MV-4-11 (cell line): ENCODE data around the gene REG1A.

Experiments used
- DNase-seq: peaks from one replicate; lab custom pipeline; 2025; lab: John Stamatoyannopoulos, UW

REG1A gene

DNA sequence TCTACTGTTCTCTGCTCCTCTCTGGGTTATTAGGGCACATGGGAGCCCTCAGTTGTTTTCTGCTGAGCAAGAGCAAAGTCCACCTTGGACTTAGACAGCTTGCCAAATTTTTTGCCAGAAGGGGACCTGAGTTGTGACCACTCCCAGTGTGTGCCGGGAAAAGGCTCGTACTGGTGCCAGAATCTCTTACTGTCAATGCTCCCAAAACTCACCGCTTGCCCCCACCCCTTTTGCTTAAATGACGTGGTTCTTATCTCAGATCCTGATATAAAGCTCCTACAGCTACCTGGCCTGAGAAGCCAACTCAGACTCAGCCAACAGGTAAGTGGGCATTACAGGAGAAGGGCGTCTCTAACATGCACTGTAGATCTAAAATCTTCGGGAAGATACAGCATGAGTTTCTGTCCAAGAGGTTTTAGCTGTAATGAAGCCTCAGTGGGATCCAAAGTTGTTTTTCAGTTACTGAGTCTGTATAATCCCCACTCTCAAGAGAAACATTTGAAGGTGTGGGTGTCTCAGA, at the start of gene REG1A:
Gene REG1A (plus strand): TSS at position 295 of the 520 bp plus-strand sequence. CDS start 374 bp downstream, outside the sequence.
- no peak for DNase-seq

DNA sequence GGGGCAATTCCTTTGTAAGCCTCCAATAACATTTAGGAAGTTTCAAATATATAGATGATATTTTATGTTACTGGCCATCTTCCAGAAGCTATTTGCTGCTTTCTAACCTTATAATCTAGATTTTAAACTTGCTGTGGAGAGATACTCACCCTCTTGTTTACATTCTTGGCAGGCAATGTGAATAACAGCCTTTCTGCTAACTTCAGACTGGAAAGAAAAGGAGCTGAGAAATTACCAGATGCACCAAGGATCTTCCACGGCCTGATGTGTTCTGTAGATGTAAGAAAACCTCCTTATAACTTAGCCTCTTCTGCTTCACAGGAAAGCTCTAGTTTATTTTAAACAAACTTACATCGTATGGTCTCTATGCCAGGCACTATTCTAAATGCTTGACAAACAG, 49.2 kb upstream of the REG1A start:
- no peak for DNase-seq

DNA sequence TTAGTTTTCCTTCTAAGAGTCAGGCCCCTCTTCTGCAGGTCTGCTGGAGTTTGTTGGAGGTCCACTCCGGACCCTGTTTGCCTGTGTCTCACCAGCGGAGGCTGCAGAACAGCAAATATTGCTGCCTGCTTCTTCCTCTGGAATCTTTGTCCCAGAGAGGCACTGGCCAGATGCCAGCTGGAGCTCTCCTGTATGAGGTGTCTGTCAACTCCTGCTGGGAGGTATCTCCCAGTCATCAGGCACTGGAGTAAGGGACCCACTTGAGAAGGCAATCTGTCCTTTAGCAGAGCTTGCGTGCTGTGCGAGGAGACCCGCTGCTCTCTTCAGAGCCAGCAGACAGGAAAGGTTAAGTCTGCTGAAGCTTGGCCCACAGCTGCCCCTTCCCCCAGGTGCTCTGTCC, 37.3 kb upstream of the REG1A start:
- no peak for DNase-seq

DNA sequence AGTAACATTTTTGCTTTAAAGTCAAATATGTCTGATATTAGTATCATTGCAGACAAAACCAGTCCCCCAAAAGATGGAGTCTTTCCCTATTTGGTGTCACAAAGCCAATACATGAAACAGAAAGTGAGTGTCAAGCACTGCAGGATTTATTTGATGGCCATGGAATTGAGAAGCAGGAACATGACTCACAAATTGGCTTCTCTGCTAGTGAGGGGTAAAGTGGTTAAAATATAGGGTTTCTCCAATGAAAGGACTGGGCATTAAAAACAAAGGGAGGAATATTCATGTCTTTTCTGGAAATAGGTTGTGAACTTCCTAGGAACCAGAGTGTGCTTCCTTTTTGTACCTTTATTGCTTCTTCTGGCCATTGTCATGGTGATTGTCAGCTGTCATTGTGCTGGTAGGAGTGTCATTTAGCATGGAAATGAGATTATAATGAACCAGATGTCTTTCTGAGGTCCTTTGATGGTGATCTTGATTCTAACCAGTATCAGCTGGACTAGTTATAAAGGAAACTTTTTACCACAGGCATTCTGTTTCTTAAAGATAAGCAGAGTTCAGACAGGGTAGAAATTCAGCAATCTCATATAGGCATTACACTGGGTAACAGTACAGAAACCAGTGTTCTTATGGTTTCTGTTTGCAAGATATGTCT, 36.6 kb upstream of the REG1A start:
- DNase-seq, result no peak

- no peak for DNase-seq
These were observed 35.7 kb upstream of the REG1A start for GRCh38 chr2:79084495-79085135.

DNA sequence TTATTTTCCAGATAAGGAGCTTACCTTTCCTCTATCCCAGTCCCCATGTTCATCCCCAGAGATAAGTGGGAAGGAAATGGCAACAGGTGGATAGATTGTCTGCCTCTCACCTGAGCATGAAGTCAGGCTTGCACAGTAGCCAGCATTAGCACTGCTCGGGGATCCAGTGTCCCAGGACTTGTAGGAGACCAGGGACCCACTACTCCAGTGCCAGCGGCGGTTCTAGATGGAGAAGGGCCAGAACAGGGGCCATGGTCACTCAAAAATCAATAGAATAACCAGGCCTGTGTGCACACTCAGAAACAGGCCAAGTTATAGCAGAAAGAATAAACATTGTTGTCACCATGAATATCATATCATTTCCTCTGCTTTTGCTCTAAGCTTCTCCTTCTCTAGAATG, 34.9 kb upstream of the REG1A start:
- DNase-seq, result no peak

- DNase-seq, result no peak
These were observed 34.0 kb upstream of the REG1A start for GRCh38 chr2:79086255-79086654.

DNA sequence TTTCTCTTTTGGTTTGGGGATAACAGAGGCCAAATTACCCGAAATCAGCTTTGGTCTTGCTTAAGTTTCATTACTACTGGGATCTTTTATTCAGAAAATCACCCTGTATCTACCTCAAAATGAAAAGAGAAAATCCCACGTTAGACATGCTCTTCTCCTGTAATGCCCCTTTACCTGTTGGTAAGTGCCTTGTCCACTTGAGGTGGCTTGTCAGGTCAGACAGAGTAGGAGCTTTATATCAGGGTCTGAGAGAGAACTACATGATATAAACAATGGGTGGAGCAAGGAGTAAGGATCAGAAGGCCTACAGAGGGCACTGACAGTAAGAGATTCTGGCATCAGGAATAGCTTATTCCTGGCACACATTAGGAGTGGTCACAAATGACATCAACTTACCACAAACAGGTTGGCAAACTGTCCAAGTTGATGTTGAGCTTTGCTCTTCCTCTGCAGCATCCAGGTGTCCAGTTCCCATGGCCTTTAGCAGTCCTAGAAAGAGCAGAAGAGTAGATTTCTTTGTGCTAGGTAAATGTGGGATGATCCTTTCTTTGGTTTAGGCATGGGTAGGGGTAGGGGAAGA, 32.4 kb upstream of the REG1A start, which contains the start of gene REG1B:
Gene REG1B (minus strand): TSS at position 209 of the 580 bp plus-strand sequence. CDS start 381 bp downstream, outside the sequence.
- no peak for DNase-seq

DNA sequence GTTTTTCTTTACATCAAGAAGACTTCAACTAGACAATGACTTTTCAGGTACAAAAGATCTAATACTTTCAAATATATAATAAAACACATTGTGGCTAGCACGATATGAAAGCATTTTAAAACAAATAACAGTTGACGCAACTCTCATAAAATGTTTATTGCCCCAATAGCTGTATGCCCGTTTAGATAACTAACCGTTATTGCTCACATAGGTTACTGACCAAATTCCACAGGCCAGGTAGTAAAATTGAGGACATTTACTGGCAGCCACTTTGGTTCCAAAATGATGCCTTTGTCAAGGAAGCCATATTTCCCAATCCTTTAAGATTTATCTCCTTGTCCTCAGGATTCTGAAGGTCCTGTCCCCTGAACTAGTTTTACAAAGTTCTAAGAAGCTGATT, 29.6 kb upstream of the REG1A start:
- no peak for DNase-seq

DNA sequence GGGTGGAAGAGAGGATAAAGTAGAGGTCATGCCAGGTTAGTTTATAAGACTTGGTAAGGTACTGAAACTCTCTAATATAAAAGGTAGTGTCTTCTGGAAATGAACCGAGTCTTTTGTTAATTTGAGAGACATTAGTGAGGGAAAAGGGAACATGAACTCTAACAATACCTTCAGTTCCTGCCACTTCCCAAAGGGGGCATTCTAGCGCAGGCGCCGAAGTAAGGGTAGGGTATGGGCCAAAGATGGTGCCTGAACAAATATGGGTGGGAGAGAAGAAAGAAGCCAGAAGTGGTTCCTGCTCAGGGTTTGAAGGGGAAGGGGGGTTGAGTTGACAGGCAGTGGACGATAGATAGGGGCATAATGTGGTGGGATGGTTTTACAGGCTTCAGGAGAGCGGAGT, 22.4 kb upstream of the REG1A start:
- DNase-seq, result no peak

GRCh38 chr2:79099140-79099686, 21.1 kb upstream of the REG1A start:
- DNase-seq, result peak; percentile 20

DNA sequence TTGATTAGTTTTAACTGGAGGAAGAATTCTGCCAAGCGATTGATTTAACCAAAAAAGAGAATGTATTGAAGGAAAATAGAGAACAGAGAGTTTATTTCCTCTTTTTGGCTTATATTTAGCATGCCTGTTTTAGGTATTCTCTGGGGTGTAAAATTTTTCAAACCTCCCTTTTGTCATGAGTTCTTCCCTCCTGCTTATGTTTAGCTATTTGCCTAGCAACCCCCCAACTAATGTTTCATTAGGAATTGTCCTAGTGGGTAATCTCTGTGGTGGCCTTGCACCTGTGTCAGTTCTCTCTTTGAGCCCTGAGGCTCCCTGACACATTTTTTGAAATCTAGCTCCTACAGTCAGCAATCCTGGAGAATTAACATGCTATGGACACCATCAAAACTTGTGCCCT, 20.0 kb upstream of the REG1A start:
- peak; percentile 26 for DNase-seq

DNA sequence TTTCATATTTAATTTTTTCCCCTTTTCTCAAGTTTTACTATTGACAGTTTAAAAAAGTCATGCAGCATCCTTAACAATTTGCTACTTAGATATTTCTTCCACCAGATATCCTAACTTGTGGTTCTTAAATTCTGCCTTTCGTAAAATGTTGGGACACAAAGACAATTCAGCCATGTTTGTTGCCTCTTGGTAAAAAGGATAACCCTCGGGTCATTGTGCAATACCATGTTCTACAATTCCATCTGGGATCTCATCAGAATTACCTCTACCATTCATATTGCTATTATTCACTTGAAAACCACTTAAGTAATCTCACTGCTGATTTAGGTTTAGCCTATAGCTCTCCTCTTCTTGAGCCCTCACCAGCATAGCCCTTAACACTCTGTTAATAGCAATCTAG, 19.3 kb upstream of the REG1A start:
- DNase-seq, result no peak

- no peak for DNase-seq
These were observed 17.1 kb upstream of the REG1A start for GRCh38 chr2:79103214-79103613.

DNA sequence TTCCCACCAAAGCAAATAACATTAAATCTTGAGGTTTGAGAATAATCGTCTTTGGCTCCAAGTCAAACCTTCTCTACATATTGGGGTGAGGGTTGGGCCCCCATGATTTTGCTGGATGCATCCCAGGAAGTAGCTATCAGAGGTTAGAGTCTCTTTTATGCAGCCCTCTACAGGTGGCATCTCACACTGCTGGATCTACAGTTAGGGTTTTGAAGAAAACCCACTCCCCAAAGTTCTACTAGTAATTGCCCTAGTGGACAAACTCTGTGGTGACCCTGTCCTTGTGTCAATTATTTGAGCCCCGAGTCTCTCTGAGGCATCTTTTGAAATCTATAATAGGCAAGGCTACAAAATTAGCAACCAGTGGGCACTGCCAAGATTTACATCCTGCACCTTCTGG, 15.0 kb upstream of the REG1A start:
- no peak for DNase-seq

DNA sequence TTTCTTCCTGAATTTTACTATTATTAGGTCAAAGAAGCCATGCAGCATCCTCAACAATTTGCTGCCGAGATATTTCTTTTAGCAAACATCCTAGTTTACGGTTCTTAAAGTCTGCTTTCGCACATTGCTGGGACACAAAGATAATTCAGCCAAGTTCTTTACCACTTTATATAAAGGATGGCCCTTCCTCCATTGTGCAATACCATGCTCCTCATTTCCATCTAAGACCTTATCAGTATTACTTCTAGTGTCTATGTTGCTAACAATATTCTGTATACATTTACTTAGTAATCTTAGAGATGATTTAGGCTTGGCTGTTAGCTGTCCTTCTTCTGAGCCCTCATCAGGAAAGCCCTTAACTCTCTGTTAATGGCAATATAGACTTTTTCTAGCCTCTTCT, 8.0 kb upstream of the REG1A start:
- no peak for DNase-seq

DNA sequence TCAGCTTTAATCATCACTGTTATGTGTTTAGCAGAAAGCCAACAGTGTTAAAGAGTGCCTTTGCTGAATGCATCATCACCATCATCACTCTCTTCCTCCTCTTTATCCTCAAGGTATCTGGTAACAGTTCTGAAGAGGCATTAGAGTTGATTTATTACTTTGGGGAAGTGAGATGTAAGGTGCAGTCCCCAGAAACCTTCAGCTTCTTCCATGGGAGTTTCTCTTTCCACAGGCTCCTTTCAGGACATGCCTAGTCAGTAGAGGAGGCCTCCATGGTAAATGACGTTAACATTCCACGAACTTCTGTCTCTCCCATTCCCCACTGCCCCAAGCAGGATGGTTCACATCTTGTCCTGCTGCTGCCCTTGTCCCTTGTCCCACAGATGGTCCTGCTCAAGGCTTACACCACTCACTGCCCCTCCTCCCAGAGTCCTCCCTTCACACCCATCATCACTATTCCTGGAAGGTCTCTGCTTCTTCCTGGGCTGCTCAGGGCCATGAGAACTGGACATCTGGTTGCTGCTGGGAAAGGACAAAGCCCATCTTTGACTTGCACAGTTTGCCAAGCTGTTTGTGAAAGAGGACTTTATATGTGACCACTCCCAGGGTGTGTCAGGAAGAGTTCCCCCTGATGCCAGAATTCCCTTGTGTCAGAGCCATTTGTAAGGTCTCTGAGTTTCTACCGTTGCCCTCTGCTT, 5.3 kb upstream of the REG1A start:
- DNase-seq, result no peak

DNA sequence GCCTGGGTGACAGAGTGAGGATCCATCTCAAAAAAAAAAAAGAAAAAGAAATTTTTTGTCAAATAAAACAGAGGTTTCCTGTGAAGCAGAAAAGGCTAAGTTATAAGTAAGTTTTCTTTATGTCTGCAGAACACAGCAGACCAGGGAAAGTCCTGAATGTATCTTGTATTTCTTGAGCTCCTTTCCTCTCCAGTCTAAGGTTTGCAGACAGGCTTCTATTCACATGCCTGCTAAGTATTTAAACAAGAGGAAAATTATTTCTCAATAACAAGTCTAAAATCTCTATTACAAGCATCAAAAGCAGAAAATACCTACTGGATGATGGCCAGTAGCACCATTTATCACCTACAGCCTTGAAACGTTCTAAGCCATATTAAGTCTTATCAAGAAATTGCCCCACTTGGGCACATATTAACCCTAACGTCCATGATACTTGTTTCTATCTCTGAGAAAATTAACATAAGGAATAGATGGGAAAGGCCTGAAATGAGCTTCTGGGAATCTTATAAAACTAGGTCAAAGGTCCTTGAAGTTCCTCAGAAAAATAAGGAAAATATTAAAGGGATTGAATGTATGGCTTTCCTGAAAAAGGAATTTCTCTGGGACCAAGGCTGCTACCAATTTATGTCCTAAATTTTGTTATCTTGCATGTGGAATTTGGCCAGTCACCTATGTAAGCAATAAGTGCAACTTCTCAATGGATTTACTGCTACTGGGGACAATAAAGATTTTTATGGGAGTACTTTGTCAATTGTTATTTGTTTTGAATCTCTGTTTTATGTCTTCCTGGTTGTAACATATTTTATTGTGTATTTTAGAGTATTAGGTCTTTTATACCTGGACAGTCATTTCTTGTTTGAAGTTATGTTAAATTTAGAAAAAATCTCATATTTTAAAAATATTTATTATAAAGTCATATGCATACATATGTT, 3.0 kb upstream of the REG1A start:
- DNase-seq, result no peak

- no peak for DNase-seq
These were observed 2.4 kb downstream of the REG1A start for GRCh38 chr2:79122676-79123075.

- DNase-seq, result peak; percentile 2
These were observed 4.8 kb downstream of the REG1A start for GRCh38 chr2:79124907-79125720.

GRCh38 chr2:79125721-79125985, 5.4 kb downstream of the REG1A start:
- DNase-seq, result no peak
